ENCODE data around the gene REC8.

GRCh38 chr14:24195186-24196070, 23.5 kb downstream of the REC8 start, which contains the start of gene TM9SF1:
- TF ChIP-seq EZH2phosphoT487 (IDR thresholded peaks at IDR 0.05; ENCODE audit: low read depth, severe bottlenecking, unreplicated experiment): no peak
- TF ChIP-seq, protein P1, sequence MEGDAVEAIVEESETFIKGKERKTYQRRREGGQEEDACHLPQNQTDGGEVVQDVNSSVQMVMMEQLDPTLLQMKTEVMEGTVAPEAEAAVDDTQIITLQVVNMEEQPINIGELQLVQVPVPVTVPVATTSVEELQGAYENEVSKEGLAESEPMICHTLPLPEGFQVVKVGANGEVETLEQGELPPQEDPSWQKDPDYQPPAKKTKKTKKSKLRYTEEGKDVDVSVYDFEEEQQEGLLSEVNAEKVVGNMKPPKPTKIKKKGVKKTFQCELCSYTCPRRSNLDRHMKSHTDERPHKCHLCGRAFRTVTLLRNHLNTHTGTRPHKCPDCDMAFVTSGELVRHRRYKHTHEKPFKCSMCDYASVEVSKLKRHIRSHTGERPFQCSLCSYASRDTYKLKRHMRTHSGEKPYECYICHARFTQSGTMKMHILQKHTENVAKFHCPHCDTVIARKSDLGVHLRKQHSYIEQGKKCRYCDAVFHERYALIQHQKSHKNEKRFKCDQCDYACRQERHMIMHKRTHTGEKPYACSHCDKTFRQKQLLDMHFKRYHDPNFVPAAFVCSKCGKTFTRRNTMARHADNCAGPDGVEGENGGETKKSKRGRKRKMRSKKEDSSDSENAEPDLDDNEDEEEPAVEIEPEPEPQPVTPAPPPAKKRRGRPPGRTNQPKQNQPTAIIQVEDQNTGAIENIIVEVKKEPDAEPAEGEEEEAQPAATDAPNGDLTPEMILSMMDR (IDR thresholded peaks at IDR 0.05; ENCODE audit: poor library complexity): no peak

All from hepatocyte (in vitro differentiated cells).